ENCODE results near the gene CKMT2.
A peak's percentile ranks its signal among the peaks of the same experiment; 100 is the strongest.

The CKMT2 gene

DNA sequence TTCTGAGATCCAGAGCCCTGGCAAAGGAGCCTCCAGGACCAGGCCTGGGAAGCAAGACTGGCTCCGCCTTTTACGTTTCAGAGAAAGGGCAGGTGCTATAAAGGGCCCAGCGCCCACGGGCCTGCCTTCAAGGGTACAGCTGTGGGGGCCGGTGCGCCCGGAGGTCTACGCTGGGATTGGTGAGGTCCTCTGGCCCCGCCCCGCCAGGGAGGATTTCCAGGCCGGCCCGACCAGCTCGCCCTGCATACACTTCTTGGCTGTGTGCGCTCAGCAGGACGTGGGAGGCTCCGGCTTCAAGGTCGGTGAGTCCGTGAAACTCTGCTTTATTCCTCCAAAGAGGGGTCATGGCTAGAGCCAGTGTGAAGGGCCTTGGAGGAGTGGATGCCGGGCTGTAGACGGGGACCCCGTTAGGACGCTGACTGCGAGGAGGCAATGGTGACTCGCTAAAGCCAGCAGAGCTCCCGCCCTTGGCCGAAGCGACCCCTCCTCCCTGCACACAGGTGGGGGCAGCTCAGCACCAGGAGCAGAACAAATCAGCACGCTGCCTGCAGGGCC, at the start of gene CKMT2:
CKMT2 (plus strand) TSS at position 243 of the 555 bp plus-strand sequence. CDS start 17,811 bp downstream, outside the sequence.
- DNase-seq (ENCODE audit: low read depth in 2 of 2), result no peak

DNA sequence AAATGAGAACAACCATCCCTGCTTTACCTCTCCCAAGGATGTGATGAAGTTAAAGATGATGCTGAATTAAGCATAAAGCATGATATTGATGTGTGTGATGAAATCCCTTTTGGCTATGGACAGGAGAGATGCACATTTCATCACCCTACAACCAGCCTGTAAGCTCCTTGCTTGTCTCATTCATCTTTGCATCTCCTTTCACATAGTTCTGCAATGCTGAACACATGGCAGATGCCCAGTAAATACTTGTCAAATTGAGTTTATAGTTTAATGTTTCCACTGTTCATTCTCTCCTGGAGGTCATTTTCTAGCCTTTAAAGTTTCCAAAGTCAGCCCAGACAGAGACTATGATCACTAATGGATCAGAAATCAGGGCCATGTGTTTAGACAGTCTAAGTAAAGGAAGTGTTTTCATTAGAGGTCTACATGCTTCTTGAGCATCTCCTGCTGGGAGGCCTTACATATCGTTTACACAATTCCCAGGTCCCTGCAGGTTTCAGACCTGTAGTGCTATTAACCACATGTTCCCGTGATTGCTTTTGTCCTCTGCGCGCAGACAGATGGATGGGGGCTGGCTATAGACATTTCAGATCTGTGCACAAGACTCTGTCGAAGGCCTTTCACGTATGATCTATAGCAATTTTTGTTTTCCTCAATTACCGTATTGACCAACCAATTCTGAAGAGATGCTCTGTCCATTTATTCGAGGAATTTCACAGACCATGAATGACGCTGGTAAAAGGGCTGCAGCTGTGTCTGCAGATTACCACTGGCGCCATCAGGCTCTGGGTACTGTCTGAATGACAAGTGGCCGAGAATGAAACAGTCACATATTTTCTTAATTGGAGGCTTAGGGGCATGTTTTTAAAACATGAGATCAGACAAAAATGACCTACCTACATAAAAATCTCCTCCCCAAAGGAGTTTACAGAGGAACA, 49.0 kb upstream of the CKMT2 start:
- no peak for DNase-seq (ENCODE audit: low read depth in 2 of 2)

DNA sequence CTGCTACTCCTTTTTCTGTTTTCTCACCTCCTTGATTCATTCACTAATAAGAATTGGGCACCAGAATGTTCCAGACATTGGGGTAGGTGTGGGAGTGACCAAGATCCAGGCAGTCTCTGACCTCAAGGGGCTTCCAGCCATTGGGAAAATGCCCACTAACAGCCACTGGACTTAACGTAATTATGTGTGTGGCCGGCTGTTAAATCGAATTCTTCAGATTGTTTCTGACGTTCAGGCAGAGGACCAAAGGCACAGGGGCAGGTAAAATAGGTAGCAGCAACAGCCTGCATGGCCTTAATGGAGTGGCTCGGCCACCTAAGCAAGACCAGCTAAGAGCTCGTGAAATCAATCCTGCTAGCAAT, 48.4 kb upstream of the CKMT2 start:
- no peak for DNase-seq (ENCODE audit: low read depth in 2 of 2)

DNA sequence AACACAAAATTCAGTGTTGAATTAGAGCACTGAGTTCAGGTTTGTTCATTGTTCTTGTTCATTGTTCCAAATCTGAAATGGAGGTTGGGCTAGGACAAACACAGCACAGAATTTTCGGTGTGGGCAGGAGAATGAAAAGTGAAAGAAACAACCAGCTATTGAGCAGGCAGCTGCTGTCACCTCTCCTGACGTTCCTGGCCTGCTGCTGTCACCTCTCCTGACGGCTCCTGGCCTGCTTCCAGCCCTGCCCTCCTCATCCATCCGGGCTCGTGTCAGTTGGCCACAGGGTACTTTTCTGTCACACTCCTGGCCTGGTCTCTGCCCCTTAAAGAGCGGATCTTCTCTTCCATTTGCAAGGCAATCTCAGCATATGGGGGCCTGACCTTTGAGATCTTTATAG, 45.2 kb upstream of the CKMT2 start:
- DNase-seq (ENCODE audit: low read depth in 2 of 2), result no peak

DNA sequence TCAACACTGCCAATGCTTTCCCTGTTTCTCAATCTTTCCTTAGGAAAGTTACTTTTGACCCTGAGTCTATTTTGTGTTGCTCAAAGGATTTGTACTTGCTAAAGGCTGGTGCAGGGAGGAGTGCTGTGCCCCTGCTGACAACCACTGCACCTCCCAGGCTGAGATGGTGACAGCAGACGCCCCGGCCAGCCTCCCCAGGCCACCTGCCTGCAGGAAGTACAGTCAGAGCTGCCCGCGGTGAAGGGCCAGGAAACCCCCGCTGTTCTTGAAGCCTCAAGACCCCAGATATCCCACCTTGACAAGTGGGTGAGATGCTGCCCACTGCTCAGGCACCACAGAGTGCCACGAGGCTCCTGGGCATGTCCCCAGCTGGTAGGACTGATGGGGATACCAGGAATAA, 44.2 kb upstream of the CKMT2 start:
- no peak for DNase-seq (ENCODE audit: low read depth in 2 of 2)

DNA sequence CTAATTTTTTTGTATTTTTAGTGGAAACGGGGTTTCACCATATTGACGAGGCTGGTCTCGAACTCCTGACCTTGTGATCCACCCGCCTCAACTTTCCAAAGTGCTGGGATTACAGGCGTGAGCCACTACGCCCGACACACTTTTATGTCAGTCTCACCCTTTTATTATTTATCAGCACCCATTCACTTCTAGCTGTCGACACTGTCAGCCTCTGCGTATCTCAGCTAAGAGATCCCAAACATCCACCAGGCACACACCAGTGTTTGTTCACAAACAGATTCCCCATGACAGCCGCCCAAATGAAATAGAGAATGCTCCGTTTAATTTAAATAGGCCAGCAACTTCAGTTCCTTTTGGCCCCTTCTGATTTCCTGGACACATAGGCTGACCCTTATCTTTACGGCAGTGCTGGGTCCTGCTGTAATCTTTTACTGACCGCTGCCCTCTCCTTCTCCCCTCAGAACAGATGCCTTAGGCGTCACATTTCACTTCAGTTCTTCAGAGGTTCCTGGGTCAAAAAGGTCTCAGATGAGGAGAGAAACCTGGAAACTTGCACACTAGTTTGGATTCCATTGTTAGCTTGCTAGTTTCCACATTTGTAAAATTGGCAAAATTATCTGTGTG, 43.1 kb upstream of the CKMT2 start:
- no peak for DNase-seq (ENCODE audit: low read depth in 2 of 2)

DNA sequence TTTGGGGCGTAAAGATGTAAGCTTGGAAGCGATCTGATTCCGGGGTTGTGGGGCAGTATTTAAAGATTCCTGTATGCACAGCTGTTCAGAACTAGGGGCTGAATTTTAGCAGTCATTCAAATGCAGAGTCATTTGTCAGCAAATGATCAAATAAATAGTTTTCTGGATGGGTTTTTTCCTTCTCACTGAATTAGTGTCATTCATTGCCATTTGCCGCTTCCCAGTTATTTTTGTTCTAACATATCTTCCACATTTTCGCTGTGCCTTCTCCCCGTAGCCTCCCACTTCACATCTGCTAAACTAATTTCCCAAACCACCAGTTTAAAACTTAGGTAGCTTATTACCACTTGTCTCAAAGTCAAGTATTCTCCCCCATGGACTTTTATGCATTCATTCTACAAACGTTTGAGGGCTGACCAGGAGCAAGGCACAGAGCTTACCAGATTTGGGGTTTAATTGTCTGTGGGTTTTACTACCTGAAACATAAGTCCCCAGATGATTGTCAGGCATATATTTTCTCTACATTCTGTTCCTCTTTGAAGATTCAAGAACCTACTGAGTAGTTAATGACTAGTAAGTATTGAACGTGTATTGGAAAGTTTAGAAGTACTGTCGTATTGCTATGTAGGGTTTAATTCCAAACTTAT, 41.3 kb upstream of the CKMT2 start:
- no peak for DNase-seq (ENCODE audit: low read depth in 2 of 2)

DNA sequence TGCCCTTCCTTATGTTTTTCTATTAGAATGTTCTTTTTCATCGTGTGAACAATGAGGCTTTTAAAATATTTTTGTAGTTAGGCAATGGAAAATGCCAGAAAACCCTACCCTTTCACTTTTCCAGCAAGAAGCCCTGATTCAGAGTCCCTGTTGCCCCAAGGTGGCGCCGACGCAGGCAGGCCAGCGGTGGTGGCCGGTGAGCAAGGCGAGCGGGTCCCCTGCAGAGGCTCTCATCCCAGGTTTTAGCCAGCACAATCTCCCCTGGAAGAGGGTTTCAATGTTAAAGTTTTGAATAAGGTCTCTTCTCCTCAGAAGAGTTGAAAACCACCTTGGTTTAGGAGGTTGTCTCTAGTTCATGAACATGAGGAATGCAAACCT, 40.8 kb upstream of the CKMT2 start:
- DNase-seq (ENCODE audit: low read depth in 2 of 2), result no peak

DNA sequence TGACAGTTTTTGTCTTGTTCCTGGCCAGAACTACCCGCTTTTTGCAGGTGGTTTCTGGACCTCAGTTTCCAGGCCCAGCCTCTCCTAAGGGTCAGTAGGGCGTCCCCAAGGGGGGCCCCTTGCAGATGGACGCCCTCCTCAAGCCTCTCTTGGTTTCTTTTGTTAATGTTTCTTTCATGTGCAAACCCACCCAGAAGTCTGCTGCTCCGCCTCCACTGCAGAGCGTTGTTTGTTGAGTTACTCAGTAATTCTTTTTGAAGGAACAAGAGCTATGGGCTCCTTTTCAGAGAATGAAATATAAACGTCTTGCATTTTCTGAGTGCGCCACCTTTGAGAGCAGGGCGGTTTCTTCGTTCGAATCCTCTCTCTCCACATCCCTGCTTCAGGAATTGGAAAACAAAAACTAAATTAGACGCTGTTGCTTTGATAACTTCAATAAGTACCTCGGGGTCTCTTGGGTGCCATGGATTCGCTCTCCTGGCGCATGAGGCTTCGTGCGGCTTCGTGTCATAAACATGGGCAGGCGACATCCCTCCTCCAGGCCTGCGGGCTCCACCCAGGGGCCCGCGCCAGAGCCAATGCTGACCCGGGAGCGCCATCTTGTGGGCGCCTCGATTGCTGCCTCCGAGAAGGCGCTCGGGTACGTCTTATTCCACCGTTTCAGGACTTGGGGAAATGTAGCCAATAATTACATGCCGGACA, 38.3 kb upstream of the CKMT2 start:
- peak; percentile 76 to 80 for DNase-seq (ENCODE audit: low read depth in 2 of 2)

DNA sequence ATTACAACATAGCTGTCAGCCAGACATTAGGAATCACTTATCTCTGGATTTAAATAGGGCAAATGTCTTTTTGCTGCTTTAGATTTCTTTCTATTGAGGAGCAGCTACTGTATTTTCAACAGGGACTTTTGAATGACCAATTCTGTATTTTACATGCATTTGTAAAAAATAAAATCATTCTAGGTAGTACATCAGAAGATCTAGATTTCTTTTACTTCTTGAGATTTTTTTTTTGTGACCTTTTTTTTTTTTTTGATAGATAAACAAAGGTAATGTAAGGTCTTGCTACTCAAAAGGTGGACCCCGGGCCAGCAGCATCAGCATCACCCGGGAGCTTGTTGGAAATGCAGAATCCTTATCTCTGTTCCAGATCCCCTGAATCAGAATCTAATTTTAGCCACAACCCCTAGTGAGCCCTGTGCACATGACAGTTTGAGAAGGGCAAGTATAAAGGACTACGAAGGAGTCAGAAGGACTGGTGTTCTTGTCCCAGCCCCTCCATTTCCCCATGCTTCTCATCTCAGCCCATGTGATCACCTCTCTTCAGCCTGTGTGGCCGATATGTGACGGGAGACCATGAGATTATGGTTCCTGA, 37.7 kb upstream of the CKMT2 start:
- no peak for DNase-seq (ENCODE audit: low read depth in 2 of 2)

DNA sequence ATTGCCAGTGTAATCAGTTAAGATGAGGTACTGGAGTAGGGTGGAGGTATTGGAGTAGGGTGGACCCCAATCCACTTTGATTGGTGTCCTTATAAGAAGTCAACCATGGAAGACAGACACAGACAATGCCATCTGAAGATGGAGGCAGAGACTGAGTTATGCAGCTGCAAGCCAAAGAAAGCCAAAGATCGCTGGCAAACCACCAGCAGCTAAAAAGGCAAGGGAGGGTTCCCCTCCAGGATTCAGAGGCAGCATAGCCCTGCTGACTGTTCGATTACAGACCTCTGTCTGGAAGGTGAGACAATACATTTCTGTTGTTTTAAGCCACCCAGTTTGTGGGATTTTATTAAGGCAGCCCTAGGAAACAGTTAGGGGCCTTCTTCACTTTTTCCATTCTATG, 30.5 kb upstream of the CKMT2 start:
- DNase-seq (ENCODE audit: low read depth in 2 of 2), result no peak

DNA sequence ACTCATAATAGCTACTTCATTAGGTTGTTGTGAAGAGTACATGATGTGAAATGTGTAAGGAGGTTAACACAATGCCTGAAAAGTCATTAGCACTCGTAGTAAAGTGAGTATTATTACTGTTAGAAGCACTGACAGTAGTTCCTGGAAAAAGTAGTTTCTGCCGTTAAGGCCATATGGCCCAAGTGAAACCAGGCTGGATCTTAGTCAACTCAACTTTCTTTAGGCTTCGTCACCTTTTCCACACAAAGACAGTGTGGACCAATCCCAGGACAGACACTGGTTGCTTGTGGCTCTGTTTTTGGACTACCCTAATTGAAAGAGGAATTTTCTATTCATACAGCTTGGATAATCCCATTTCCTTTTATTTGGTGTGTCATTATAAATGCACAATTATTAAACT, 29.4 kb upstream of the CKMT2 start:
- no peak for DNase-seq (ENCODE audit: low read depth in 2 of 2)

DNA sequence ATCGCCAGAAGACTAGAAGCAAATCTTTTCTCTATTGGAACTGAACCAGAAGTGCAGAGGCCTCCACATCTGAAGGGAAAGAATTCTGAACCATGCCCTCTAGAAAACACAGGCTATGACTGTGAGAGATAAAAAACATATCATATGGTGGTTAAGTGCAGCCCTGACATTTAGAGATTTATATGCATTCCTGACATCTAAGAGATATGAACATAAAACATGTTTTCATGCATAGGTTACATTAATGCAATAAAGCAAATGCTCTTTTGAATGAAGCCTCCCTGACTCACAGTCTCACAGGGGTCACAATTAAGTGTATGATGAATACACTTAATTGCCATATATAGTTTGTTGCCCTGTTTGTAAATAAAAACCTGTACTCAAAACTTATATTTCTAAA, 28.9 kb upstream of the CKMT2 start:
- DNase-seq (ENCODE audit: low read depth in 2 of 2), result no peak

DNA sequence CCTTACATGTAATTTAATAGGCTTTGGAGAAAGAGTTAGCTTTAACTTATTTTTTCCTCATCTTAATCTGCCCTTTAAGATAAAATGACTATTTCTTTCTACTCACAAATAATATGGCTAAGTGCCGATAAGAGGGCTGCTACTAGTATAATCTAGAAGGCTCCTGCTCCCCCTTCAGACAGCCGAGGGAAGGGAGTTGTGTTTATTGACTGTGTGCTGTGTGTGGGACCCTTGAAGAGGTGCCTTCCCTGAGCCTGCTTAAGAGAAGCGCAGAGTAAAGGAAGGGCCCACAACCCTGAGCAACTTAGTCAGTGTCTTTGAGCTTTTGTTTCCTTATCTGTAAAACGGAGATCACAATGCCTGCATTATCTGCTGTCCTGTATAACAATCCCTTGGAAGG, 28.1 kb upstream of the CKMT2 start:
- no peak for DNase-seq (ENCODE audit: low read depth in 2 of 2)

DNA sequence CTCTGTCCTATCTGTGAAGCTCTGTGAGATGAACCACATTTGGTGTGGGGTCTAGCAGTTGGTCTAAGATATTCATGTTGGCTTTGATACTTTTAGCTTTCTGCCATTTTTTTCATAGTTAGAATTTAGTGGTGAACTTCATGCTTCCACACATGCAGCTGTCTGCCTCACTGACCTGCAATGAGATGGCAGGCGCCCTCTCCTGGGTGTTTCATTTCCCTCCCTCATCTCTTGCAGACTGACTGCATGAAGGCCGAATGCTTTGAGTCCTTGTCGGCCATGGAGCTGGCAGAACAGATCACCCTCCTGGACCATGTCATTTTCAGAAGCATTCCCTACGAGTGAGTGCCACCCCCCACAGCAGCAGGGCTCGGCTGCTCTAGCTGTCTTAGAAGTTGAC, 26.1 kb upstream of the CKMT2 start:
- no peak for DNase-seq (ENCODE audit: low read depth in 2 of 2)

DNA sequence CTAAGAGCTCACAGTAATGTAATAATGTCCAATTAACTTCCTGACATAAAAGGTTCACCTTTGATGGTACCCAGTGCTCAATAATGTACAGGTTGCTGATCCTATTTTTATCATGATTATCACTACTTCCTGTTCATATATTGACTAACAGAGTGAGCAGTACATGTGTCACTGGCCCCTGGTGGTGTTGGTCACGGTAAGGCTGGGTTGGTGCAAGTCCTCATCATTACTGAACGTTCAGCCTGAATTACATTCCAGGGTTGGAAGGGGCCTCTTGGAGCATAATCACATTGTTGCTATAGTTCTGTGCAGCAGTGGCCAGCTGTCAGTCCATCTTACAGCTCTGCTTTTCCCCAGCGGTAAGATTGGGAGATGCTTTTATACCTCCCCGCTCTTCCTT, 24.2 kb upstream of the CKMT2 start:
- no peak for DNase-seq (ENCODE audit: low read depth in 2 of 2)

DNA sequence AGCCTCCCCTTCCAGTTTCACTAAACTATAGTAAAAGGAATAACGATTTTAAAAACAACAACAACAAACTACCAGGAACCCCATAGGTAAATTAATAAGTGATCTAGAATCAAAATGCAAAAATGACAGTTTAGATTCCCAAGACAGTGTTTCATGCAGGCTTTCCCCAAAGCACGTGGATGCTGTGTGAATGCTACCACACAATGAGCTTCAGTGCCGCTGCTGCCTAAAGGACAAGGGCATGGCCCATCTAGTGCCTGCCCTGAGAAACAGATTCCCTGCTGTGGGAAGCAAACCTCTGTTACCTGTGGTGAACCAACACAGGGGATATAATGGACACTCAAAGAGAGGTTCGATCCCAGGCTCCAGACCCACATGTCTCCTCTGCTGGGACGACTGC, 23.7 kb upstream of the CKMT2 start:
- no peak for DNase-seq (ENCODE audit: low read depth in 2 of 2)

DNA sequence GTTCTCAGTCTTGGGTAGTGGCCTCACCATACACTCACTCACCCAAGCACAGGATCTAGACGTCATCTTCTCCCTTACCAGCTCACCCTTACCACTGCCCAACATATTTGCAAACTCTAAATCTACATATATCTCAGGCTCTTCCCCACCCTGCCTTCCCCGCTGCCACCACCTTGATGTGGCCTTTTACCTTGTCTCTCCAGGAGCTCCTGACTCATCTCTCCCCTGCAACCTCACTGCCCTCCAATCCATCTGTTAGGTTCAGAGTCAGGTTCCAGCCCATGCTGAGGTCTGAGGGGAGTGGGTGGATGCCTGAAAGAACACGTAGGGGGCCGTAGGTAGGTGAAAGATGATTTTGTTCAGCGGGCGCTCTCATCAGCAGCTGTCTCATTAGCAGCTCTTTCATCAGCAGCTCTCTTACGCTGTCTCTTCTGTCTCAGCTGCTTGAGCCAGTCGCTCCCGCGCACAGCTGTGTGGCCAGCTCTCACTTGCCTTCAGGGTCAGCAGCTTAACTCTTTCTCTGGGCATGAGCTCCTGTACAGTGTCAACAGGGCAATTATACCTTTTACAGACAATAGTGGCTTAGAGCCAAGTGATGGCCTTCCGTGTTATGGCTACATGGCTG, 23.1 kb upstream of the CKMT2 start:
- DNase-seq (ENCODE audit: low read depth in 2 of 2), result no peak

DNA sequence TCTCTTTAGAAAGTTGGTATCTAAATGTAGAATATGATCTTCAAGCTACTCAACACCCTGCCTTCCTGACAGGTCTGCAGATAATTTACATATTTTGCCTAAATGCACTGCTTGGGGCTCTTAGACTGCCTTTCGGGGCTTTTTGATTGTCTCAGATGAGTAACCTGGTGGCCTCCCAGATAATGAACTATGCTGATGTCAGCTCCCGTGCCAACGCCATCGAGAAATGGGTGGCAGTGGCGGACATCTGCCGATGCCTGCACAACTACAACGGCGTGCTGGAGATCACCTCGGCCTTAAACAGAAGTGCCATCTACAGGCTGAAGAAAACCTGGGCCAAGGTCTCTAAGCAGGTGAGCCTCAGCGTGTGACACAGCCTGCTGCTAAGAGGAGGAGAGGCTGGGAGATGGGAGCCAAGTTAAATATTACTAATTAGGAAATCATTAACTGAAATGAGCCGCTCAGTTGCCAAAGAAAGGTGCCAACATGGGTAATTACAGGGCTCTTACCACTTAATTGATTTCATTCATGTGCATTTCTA, 20.8 kb upstream of the CKMT2 start:
- DNase-seq (ENCODE audit: low read depth in 2 of 2), result no peak

DNA sequence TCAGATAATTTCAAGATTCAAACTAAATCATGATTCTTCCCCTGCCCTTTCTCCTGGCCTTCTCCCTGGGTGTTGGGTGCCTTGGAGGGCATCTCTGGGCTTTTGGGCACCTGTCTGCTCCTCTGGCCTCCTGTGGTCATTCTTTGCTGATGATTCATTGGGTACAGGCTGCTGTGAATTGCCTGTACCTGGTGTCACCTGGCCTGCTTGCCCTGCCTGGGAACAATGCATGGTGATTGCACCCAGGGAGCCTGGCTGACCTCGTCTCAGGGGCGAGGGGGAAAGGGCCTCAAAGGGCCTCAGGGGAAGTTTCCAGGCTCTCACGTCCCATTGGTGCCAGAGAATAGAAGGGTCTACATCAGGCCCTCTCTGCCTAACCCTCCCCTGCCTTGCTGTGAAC, 20.1 kb upstream of the CKMT2 start:
- DNase-seq (ENCODE audit: low read depth in 2 of 2), result no peak

DNA sequence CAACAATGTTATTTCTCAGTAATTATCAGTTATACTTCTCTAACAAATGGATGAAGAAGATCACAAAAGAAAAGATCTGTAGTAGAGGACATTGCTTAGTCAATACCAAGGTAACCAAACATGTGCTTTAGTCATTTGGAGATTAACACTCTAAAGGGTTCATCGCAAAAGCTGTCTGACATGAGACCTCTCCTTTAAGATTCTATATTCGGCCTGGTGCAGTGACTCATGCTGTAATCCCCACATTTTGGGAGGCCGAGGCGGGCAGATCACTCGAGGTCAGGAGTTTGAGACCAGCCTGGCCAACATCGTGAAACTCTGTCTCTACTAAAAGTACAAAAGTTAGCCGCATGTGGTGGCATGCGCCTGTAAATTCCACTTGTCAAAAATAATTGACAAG, 18.3 kb upstream of the CKMT2 start:
- DNase-seq (ENCODE audit: low read depth in 2 of 2), result no peak

All from stimulated activated CD4-positive, alpha-beta T cell treated with anti-CD3 and anti-CD28 coated beads, Interleukin-1b, Interleukin-23, amount 100 ng/mL, for 4 hours (primary cell).